Keratinocyte (primary cell): ENCODE measurements around the gene LIX1. TPM values are rescaled to one million over a fixed set of nuclear protein-coding genes. Genes with fewer than 3 reads are reported as not detected.

Source experiments
- DNase-seq: peaks from one replicate; pipeline ENCODE4 v3.0.0-alpha.2; 2011; ENCODE audit warnings: low read depth, missing footprints, low spot score
- FAIRE-seq: peaks from 2 replicates; lab custom pipeline; 2011; peaks lifted over from hg19 to GRCh38; lab: Jason Lieb, UNC
- H2AFZ ChIP-seq: 2 replicates; pipeline ENCODE4 v1.6.0; 2012; ENCODE audit warnings: low read length, control low read depth, inconsistent platforms; ENCODE audit not compliant: control insufficient read depth
- H3K27ac ChIP-seq: 2 replicates; pipeline ENCODE4 v1.5.1; 2011; ENCODE audit warnings: low read length; ENCODE audit not compliant: control insufficient read depth, insufficient read depth
- H3K27me3 ChIP-seq: 3 replicates; pipeline ENCODE4 v1.6.0; 2011; ENCODE audit warnings: low read length; ENCODE audit not compliant: control insufficient read depth, insufficient read depth; ENCODE audit errors: extremely low read depth
- H3K36me3 ChIP-seq, 2 experiments: 2 replicates in 1 of 2; 3 replicates in 1 of 2; pipeline ENCODE4 v1.5.1; 2011; ENCODE audit warnings: low read length in 2 of 2, mild to moderate bottlenecking in 1 of 2; ENCODE audit not compliant: control insufficient read depth in 2 of 2, insufficient read depth in 2 of 2; ENCODE audit errors: extremely low read depth in 1 of 2
- H3K4me1 ChIP-seq: 3 replicates; pipeline ENCODE4 v1.5.1; 2011; ENCODE audit warnings: low read length; ENCODE audit not compliant: control insufficient read depth, insufficient read depth; ENCODE audit errors: extremely low read depth
- H3K4me2 ChIP-seq: 3 replicates; pipeline ENCODE4 v1.6.0; 2011; ENCODE audit warnings: low read depth, low read length; ENCODE audit not compliant: control insufficient read depth, insufficient read depth; ENCODE audit errors: extremely low read depth
- H3K4me3 ChIP-seq, 3 experiments: fragments of 200-600 bp in 1 of 3; sonication (generic) in 1 of 3; 2 replicates in 2 of 3; 3 replicates in 1 of 3; pipeline ENCODE4 v1.5.1; 2011 to 2016; ENCODE audit warnings: low read length in 3 of 3, mild to moderate bottlenecking in 3 of 3, control low read depth in 2 of 3, inconsistent platforms in 1 of 3, low read depth in 1 of 3, mixed read lengths in 1 of 3, mixed run types in 1 of 3, moderate library complexity in 1 of 3; ENCODE audit not compliant: control insufficient read depth in 2 of 3, insufficient read depth in 2 of 3; ENCODE audit errors: extremely low read depth in 1 of 3
- H3K79me2 ChIP-seq: 2 replicates; pipeline ENCODE4 v1.6.0; 2012; ENCODE audit warnings: low read length; ENCODE audit not compliant: control insufficient read depth, insufficient read depth
- H3K9ac ChIP-seq: 3 replicates; pipeline ENCODE4 v1.6.0; 2011; ENCODE audit warnings: low read length; ENCODE audit not compliant: control insufficient read depth, insufficient read depth; ENCODE audit errors: extremely low read depth
- H3K9me1 ChIP-seq: 3 replicates; pipeline ENCODE4 v1.6.0; 2011; ENCODE audit warnings: low read length; ENCODE audit not compliant: control insufficient read depth, insufficient read depth; ENCODE audit errors: extremely low read depth
- H3K9me3 ChIP-seq: 2 replicates; pipeline ENCODE4 v1.5.1; 2012; ENCODE audit warnings: low read depth, low read length; ENCODE audit not compliant: control insufficient read depth
- H4K20me1 ChIP-seq: 3 replicates; pipeline ENCODE4 v1.6.0; 2011; ENCODE audit warnings: low read length; ENCODE audit not compliant: control insufficient read depth, insufficient read depth; ENCODE audit errors: extremely low read depth
- CTCF ChIP-seq, 3 experiments: IDR thresholded peaks in 1 of 3; conservative IDR thresholded peaks in 1 of 3; optimal IDR thresholded peaks in 1 of 3; 2 replicates in 2 of 3; 3 replicates in 1 of 3; pipeline versions ENCODE3 to v1.5.1; 2011; ENCODE audit warnings: low read length in 3 of 3, mild to moderate bottlenecking in 3 of 3, moderate library complexity in 2 of 3, control low read depth in 1 of 3, inconsistent platforms in 1 of 3; ENCODE audit not compliant: insufficient read depth in 2 of 3; ENCODE audit errors: extremely low read depth in 1 of 3
- EZH2 ChIP-seq: IDR thresholded peaks from one replicate; pipeline ENCODE4 v1.6.1; 2012; ENCODE audit warnings: inconsistent platforms, mild to moderate bottlenecking, low read length, moderate library complexity
- dilution Hi-C: fragments of 300-500 bp; cut with MboI; formaldehyde crosslinking; loops from one replicate; pipeline ENCODE4 v1.7.0; 2020; ENCODE audit warnings: low sequenced_read_pairs; ENCODE audit not compliant: extremely low pct_ligation_motif_present
- polyA plus RNA-seq, 5 experiments: library from polyadenylated mRNA; depleted of rRNA in 3 of 5; stranded (reverse) in 3 of 5; stranded (forward) in 1 of 5; unstranded in 1 of 5; fragments of >200 nt; gene quantifications; 1 replicate in 1 of 5; 2 replicates in 3 of 5; 3 replicates in 1 of 5; pipeline versions ENCODE4 v1.2.1 to v1.2.3, GENCODE V29; 2011 to 2012; ENCODE audit warnings: missing spikeins in 2 of 5, low read depth in 1 of 5, low replicate concordance in 1 of 5

Gene LIX1
- polyA plus RNA-seq, 1 donor (not counting 4 experiments of a cell fraction or from before 2014, with no cell fraction given) = not detected

- H3K4me1 ChIP-seq = no peaks in the 10 kb centered on the region
- no peak for TF ChIP-seq EZH2
- TF ChIP-seq CTCF (optimal IDR thresholded peaks at IDR 0.05 in 1 of 3, IDR thresholded peaks at IDR 0.05 in 1 of 3, conservative IDR thresholded peaks at IDR 0.05 in 1 of 3; ENCODE audit: extremely low read depth in 1 of 3, insufficient read depth in 2 of 3, low read length in 3 of 3) = no peak
- H3K4me3 ChIP-seq = no peak overlapping the region
- no peaks in the 10 kb centered on the region for H3K79me2 ChIP-seq
- H3K36me3 ChIP-seq = no peaks in the 10 kb centered on the region
- DNase-seq (no peak), FAIRE-seq (no peak)
- no peaks in the 10 kb centered on the region for H4K20me1 ChIP-seq
- no peaks in the 10 kb centered on the region for H3K9me1 ChIP-seq
- H3K27me3 ChIP-seq = no peaks in the 10 kb centered on the region
- no peak overlapping the region for H3K4me2 ChIP-seq
- no peak overlapping the region for H3K9ac ChIP-seq
- H2AFZ ChIP-seq = no peak overlapping the region
- dilution Hi-C loops = no loop called here
- no peaks in the 10 kb centered on the region for H3K9me3 ChIP-seq
- H3K27ac ChIP-seq = no peak overlapping the region
Observed at GRCh38 chr5:97111616-97112015, 30.8 kb downstream of the LIX1 start.

- H3K9me3 ChIP-seq = no peaks in the 10 kb centered on the region
- FAIRE-seq (no peak), DNase-seq (no peak)
- no peak overlapping the region for H3K4me2 ChIP-seq
- no peak for TF ChIP-seq CTCF (optimal IDR thresholded peaks at IDR 0.05 in 1 of 3, IDR thresholded peaks at IDR 0.05 in 1 of 3, conservative IDR thresholded peaks at IDR 0.05 in 1 of 3; ENCODE audit: extremely low read depth in 1 of 3, insufficient read depth in 2 of 3, low read length in 3 of 3)
- TF ChIP-seq EZH2 = no peak
- H3K79me2 ChIP-seq = no peaks in the 10 kb centered on the region
- no peak overlapping the region for H3K27ac ChIP-seq
- no peak overlapping the region for H3K9ac ChIP-seq
- no peak overlapping the region for H2AFZ ChIP-seq
- no peak overlapping the region for H3K4me3 ChIP-seq
- H4K20me1 ChIP-seq = no peaks in the 10 kb centered on the region
- H3K4me1 ChIP-seq = no peaks in the 10 kb centered on the region
- H3K9me1 ChIP-seq = no peaks in the 10 kb centered on the region
- H3K36me3 ChIP-seq = no peaks in the 10 kb centered on the region
- no peaks in the 10 kb centered on the region for H3K27me3 ChIP-seq
- dilution Hi-C loops = no loop called here
Observed at GRCh38 chr5:97111004-97111403, 31.4 kb downstream of the LIX1 start.
